HG02588 (cell line): ENCODE measurements around the gene ABHD18.
"Not testable (repeated sequence)": the region's sequence is repeated elsewhere in the genome, so short reads cannot be mapped to it uniquely, and the experiment has no call there.

Source experiments
- ATAC-seq: cut with Tn5 transposase; IDR thresholded peaks from one replicate; pipeline ENCODE4 v1.9.1; 2021; ENCODE audit warnings: mild to moderate bottlenecking, moderate library complexity; ENCODE audit not compliant: unreplicated experiment

The ABHD18 gene

DNA sequence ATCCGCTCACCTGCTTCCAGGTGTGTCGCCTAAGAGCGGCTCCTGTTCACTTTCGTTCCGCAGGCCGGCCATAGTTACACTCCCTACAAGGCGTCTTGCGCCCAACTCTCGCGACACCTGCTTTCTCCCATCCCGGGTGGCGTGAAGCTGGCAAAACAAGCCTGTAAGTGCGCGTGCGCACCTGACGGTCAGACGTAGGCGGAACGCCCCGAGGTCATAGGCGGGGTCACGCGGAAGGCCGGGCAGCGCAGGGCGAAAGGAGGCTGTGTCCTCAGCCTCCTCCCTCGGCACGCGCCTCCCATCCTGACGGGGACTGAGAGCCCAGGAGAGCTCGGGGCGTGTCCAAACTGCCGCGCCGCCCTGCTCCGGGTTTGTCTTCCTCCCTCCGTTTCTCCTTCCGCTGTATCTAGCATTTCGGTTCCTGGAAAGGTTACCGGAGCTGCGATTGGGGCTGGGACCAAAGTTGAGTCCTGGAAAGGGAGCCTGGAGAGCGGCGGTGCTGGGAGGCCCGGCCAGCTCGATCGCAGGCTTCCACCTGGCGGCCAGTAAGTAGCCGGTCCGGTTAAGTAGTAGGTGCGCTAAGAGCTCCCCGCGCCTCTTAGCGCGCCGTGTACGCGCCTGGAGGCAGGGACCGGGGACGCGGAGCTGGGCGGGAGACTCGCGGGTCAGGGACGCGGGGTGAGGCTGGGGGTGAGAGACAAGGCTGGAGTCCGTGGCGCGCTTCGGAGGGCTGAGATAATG lies at the start of gene ABHD18, which contains the start of gene MFSD8:
Gene ABHD18 (plus strand): TSS at position 345 of the 741 bp plus-strand sequence. CDS start 17,550 bp downstream, outside the sequence.
Gene MFSD8 (minus strand): TSS at position 112 of the 741 bp plus-strand sequence. CDS start 40 bp downstream, at position 72.
- peak; percentile 97 for ATAC-seq

DNA sequence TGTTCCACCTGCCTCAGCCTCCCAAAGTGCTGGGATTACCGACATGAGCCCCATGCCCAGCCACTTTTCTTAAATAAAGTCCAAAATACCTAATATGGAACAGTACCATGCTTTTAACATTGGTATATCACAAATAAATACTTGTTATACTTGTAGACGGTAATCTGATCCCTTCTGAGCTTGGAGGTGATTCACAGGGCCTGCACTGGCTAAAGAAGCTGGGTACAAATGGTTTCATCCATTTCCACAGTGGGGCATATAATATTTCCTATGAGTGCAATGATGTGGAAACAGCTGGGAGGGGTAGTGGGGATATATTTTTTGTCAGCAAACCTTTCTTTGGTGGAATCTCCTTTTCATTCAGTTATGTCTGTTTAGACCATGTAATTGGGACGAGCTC lies 48.7 kb upstream of the ABHD18 start:
- no peak for ATAC-seq

DNA sequence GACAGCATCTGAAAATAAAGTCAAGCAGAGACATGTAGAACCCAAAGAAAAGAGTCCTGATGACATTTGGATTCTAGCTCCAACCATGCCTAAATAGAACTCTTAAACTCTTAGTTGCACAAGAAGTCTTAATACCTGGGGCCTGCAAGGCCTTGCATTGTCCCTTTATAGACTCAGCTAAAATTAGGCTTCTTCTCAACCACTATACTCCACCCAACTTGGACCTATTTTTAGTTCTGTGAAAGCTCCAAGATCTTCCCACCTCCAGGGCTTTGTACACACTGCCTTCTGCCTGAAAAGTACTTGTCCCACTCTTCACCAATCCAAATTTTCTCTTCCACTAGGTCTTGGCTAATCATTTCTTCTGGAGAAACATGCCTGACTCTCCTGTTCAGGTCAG lies 48.1 kb upstream of the ABHD18 start:
- ATAC-seq: no peak

DNA sequence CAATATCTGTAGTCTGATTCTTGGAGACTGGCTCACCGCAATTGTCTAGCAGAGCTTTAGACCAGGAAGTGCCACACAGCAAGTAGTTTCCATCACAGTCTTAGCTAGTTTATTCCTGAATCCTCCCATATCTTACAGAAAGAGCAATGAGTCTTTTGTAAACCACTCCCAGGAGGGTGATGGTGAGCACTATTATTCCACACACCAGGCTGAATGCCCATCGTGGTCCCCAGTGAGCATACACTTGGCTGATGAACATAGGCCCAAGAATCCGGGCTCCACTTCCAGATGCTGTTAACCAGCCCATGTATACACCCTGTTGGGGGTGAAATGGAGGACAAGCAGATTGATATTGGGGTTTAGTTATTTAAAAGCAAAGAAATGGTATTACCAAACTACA lies 44.7 kb upstream of the ABHD18 start:
- no peak for ATAC-seq

GRCh38 chr4:127922226-127922625 lies 43.0 kb upstream of the ABHD18 start:
- no peak for ATAC-seq

DNA sequence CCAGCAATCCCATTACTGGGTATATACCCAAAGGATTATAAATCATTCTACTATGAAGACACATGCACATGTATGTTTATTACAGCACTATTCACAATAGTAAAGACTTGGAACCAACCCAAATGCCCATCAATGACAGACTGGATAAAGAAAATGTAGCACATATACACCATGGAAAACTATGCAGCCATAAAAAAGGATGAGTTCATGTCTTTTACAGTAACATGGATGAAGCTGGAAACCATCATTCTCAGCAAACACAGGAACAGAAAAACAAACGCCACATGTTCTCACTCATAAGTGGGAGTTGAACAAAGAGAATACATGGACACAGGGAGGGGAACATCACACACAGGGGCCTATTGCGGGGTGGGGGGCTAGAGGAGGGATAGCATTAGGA lies 39.5 kb upstream of the ABHD18 start:
- ATAC-seq: not testable (repeated sequence)

DNA sequence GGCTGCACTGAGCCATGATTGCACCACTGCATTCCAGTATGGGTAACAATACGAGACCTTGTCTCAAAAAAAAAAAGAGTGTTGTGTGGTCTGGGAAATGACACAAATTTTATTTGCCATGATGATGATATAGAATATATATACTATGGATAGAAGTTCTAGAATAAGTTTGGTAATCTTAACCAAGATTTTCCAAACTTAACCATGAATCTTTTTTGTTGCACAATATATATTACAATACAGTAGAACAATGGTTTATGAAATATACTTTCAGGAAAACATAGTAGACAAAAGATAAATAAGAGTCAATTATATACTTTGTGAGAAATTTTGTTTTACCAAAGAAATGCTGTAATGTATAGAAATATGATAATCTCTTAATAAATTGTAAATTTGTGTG lies 35.0 kb upstream of the ABHD18 start:
- no peak for ATAC-seq

GRCh38 chr4:127931836-127932235 lies 33.4 kb upstream of the ABHD18 start:
- ATAC-seq: not testable (repeated sequence)

DNA sequence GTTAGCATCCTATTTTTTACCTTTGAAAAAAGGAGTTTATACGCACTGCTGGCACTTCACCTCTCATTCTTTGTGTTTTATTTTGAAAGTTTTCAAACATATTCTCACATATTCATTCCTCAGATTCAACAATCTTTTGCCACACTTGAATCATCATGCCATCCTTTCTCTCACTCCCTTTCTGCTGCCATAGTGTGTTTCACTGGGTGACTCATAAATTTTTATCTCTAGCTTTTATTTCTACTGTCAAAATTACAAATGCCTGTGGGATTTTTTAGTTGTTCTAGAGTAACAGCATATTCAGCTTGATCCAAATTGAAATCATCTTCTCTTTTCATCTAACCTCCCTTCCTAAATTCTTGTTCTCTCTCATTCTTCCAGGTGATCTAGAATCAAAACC lies 28.2 kb upstream of the ABHD18 start:
- ATAC-seq: no peak

DNA sequence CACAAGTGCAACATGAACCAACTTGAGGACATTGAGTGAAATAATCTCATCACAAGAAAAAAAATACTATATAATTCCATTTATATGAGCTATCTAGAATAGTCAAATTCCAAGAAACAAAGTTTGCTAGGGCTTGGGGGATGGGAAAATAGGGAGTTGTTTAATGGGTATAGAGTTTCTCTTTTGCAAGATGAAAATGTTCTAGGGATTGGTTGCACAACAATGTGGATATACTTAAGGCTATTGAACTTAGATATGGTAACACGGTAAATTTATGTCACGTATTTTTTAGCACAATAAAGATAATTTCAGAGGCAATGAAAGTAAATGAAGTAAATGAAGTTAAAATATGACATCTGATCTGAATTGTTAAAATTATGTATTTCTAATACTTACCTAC lies 8.1 kb upstream of the ABHD18 start:
- no peak for ATAC-seq

GRCh38 chr4:127959794-127960193 lies 5.4 kb upstream of the ABHD18 start:
- no peak for ATAC-seq

DNA sequence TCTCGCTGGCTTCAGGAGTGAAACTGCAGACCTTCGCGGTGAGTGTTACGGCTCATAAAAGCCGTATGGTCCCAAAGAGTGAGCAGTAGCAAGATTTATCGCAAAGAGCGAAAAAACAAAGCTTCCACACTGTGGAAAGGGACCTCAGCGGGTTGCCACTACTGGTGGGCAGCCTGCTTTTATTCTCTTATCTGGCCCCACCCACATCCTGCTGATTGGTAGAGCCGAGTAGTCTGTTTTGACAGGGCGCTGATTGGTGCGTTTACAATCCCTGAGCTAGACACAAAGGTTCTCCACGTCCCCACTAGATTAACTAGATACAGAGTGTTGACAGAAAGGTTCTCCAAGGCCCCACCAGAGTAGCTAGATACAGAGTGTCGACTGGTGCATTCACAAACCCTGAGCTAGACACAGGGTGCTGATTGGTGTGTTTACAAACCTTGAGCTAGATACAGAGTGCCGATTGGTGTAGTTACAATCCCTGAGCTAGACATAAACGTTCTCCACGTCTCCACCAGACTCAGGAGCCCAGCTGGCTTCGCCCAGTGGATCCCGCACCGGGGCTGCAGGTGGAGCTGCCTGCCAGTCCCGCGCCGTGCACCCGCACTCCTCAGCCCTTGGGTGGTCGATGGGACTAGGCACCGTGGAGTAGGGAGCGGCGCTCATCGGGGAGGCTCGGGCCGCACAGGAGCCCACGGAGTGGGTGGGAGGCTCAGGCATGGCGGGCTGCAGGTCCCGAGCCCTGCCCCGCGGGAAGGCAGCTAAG lies 1.4 kb upstream of the ABHD18 start:
- ATAC-seq: not testable (repeated sequence)

DNA sequence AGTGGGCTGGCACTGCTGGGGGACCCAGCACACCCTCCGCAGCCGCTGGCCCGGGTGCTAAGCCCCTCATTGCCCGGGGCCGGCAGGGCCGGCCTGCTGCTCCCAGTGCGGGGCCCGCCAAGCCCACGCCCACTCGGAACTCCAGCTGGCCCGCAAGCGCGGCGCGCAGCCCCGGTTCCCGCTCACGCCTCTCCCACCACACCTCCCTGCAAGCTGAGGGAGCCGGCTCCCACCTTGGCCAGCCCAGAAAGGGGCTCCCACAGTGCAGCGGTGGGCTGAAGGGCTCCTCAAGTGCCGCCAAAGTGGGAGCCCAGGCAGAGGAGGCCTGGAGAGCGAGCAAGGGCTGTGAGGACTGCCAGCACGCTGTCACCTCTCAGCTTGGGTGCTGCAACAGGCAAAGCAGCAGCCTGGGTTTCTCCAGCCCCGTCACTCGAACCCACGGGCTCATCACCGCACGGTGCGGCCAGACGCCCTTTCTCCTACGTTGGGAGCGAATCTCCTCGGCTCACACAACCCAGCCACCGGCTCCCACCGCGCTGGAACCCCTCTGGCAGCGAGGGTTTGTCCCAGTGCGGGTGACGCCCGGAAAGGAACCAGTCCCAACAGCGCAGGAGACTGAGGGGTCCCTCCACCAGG lies 662 bp upstream of the ABHD18 start:
- ATAC-seq: peak; percentile 19

DNA sequence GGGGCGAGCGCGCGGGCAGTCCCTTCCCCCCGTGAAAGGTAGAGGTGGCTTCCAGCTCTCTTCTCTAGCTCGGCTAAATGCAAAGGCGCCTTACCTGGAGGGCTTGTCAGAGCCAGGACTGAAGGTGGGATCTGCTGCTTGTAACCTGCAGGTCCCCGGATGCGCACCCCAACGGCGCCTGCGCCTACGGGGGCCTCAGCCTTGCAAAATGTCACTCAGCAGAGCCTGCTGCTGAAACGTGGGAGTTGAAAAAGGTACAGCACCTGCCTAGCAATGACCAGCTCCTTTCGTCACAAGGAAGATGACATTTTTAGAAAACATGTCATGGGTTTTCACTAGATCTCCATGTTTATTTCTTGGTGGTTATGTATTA lies 583 bp downstream of the ABHD18 start:
- ATAC-seq: peak; percentile 31

GRCh38 chr4:127967141-127967775 lies 2.1 kb downstream of the ABHD18 start:
- ATAC-seq: no peak

DNA sequence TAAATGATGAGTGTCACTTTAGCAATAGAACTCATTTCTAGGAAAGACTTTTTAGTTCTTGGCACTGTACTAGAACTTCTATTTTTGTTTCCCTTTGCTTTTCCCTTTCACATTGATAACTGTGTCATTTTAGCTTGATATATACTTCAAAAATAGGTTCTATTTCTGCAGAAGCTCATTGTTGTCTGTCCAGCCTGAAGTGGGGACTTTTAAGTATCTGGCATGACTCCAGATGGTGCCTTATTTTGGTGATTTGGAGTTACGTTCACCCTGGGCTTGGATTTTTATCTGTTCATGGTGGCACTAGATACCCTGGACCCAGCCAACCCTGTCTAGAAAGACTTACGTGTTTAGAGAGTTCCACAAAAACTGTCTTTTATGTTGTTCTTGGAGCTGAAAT lies 3.4 kb downstream of the ABHD18 start:
- no peak for ATAC-seq

DNA sequence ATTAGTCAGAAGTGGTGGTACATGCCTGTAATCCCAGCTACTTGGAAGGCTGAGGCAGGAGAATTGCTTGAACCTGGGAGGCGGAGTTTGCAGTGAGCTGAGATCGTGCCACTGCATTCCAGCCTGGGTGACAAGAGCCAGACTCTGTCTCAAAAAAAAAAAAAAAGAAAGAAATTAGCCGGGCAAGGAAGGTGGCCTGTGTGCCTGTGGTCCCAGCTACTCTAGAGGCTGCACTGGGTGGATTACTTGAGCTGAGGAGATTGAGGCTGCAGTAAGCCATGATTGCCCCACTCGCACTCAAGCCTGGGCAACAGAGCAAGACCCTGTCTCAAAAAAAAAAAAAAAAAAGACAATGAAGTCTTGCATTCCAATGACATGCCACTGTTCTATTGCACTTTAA lies 5.7 kb downstream of the ABHD18 start:
- not testable (repeated sequence) for ATAC-seq

GRCh38 chr4:127975121-127975770 lies 10.0 kb downstream of the ABHD18 start:
- ATAC-seq: no peak

DNA sequence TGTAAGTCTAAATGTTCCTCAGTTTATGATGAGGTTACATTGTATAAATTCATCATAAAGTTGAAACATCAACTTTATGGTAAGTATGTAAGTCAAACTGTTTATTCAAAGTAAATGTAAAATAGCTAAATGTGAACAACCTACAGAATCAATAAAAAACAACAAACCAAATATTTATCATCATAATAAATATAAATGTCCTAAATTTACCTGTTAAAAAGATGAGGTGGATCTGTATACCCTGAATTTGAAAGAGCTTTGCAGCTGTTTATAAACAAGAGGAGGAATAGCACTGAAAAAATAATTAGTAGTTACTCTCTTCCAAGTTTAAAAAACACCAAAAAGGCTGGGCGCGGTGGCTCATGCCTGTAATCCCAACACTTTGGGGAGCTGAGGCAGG lies 13.7 kb downstream of the ABHD18 start:
- no peak for ATAC-seq

- ATAC-seq: no peak
These were observed 17.2 kb downstream of the ABHD18 start for GRCh38 chr4:127982445-127982844.

DNA sequence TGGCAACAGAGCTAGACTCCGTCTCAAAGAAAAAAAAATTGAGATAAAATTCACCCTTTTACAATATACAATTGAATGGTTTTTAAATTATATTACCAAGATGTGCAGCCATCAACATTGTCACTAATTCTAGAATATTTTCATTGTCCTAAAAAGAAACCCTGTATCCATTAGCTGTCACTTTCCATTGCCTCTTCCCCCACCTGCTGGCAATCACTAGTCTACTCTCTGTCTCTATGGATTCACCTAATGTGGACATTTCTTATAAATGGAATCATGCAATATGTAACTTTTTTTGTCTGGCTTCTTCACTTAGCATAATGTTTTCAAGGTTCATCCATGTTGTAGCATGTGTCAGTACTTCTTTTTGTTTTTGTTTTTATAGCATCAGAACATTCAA lies 20.8 kb downstream of the ABHD18 start:
- ATAC-seq: no peak
